ENCODE measurements around the gene PPIL1. TPM values are rescaled to one million over a fixed set of nuclear protein-coding genes. Genes with fewer than 3 reads are reported as not detected.

The PPIL1 gene
- total and polyA plus RNA-seq, 7 donors: 18.1 to 92.3 (median 22.4) TPM

DNA sequence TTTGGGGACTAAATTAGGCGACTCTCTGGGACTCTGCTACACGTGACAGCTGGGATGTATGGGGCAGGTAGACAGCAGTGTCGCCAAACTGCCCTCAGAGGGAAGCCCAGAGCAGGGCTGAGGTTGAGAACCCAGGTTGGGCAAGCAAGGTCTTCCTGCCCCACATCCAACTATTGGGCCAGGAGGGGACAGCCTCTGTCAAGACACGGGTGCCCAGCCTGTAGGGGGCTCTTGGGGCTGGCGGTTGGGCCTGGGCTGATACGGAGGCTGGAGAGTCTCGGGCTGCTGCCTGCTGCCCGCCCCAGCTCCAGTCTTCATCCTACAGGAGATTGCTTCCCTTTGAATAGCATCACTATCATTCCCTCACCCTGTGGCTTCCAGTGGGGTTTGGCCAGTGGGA is 68.7 kb downstream of the PPIL1 start:
- H3K36me3 ChIP-seq (ENCODE audit: insufficient read depth in 1 of 2, low read depth in 1 of 2): no peaks in the 10 kb centered on the region
- DNase-seq (no peak), ATAC-seq (no peak)
- WGBS, 3 donors: 75 to 76% (median 75%) methylated on average over 8 of the region's 8 CpGs
- TF ChIP-seq, protein P1, sequence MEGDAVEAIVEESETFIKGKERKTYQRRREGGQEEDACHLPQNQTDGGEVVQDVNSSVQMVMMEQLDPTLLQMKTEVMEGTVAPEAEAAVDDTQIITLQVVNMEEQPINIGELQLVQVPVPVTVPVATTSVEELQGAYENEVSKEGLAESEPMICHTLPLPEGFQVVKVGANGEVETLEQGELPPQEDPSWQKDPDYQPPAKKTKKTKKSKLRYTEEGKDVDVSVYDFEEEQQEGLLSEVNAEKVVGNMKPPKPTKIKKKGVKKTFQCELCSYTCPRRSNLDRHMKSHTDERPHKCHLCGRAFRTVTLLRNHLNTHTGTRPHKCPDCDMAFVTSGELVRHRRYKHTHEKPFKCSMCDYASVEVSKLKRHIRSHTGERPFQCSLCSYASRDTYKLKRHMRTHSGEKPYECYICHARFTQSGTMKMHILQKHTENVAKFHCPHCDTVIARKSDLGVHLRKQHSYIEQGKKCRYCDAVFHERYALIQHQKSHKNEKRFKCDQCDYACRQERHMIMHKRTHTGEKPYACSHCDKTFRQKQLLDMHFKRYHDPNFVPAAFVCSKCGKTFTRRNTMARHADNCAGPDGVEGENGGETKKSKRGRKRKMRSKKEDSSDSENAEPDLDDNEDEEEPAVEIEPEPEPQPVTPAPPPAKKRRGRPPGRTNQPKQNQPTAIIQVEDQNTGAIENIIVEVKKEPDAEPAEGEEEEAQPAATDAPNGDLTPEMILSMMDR (IDR thresholded peaks at IDR 0.05): no peak
- no peaks in the 10 kb centered on the region for H3K27me3 ChIP-seq (ENCODE audit: insufficient read depth in 3 of 3, low read length in 2 of 3)
- no peak overlapping the region for H3K27ac ChIP-seq
- no peaks in the 10 kb centered on the region for H3K4me1 ChIP-seq
- H3K4me3 ChIP-seq: no peak overlapping the region
- no peaks in the 10 kb centered on the region for H3K9me3 ChIP-seq
- intact Hi-C loops (cut with DNase I): no loop called here

DNA sequence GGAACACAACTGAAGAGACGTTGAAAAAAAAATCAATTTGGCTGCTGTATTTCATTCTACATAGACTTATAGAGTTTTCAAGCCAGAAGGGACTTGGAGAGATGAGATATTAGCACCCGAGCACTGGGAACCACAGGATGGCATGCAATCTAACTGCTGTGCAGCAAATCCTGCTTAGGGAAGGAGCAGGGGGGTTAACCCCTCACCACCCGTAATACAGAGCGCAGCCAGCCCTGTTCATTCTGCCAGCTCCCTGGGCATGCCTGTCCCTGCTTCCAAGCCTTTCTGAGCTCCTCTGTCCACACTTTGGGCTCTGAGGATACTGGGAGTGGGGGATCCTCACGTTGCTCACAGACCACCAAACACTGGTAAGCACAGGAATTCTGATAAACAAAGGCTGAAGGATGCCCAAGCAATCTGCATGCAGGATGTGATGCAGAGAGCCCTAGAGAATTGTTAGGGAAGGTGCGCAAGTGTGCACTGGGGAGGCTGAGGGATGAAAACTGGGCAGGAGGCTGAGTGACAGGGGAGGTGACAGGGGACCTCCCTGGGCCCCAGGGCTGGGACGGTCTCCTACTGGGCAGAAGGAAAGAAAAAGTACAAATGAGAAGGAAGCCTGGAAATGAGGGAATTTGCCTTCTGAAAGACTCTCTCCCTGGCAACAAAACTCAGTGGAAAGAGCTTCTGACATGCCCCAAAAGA is 69.4 kb downstream of the PPIL1 start:
- no peaks in the 10 kb centered on the region for H3K27me3 ChIP-seq (ENCODE audit: insufficient read depth in 3 of 3, low read length in 2 of 3)
- H3K9me3 ChIP-seq: no peaks in the 10 kb centered on the region
- intact Hi-C loops (cut with DNase I): no loop called here
- DNase-seq: no peak
- no peaks in the 10 kb centered on the region for H3K36me3 ChIP-seq (ENCODE audit: insufficient read depth in 1 of 2, low read depth in 1 of 2)
- H3K4me3 ChIP-seq: no peak overlapping the region
- WGBS, 3 donors: 53 to 61% (median 59%) methylated on average over 7 of the region's 7 CpGs
- TF ChIP-seq, protein P1 (IDR thresholded peaks at IDR 0.05): no peak
- H3K4me1 ChIP-seq: no peaks in the 10 kb centered on the region
- no peak overlapping the region for H3K27ac ChIP-seq
- ATAC-seq: no peak

Other genes with a start within 250 kb of the PPIL1 start
- gene CDKN1A, start 196.1 kb downstream of the PPIL1 start, total RNA-seq: 100 to 1,000 TPM in 3 of 4 donors, 10 to 100 TPM in 1; 39.2 to 666 (median 157) TPM
- gene CDKN1A, start 196.1 kb downstream of the PPIL1 start, polyA plus RNA-seq: 100 to 1,000 TPM; 130 to 415 (median 273) TPM
- gene RAB44, start 177.0 kb downstream of the PPIL1 start, total RNA-seq: under 1 TPM in 1 of 4 donors, not detected in 3; 0.06 TPM
- under 1 TPM in 1 of 3 donors, not detected in 2; 0.01 TPM for gene RAB44, start 177.0 kb downstream of the PPIL1 start, polyA plus RNA-seq
- gene CPNE5, start 35.4 kb downstream of the PPIL1 start, total RNA-seq: 1 to 10 TPM in 2 of 4 donors, under 1 TPM in 2; 0.27 to 1.1 (median 0.72) TPM
- gene CPNE5, start 35.4 kb downstream of the PPIL1 start, polyA plus RNA-seq: 1 to 10 TPM in 1 of 3 donors, under 1 TPM in 2; 0.03 to 1.7 (median 0.10) TPM
- gene C6orf89, start 11.1 kb upstream of the PPIL1 start, total RNA-seq: 10 to 100 TPM; 37.1 to 53.4 (median 51.1) TPM
- 10 to 100 TPM; 23.2 to 56.3 (median 35.4) TPM for gene C6orf89, start 11.1 kb upstream of the PPIL1 start, polyA plus RNA-seq
- gene PI16, start 79.9 kb upstream of the PPIL1 start, total RNA-seq: 10 to 100 TPM in 1 of 4 donors, 1 to 10 TPM in 3; 3.1 to 49.1 (median 3.6) TPM
- 1 to 10 TPM; 1.2 to 3.1 (median 1.6) TPM for gene PI16, start 79.9 kb upstream of the PPIL1 start, polyA plus RNA-seq
- 10 to 100 TPM; 74.6 to 89.2 (median 85.4) TPM for gene MTCH1, start 111.4 kb upstream of the PPIL1 start, total RNA-seq
- 100 to 1,000 TPM; 110 to 230 (median 145) TPM for gene MTCH1, start 111.4 kb upstream of the PPIL1 start, polyA plus RNA-seq
- 1 to 10 TPM; 1.7 to 4.2 (median 3.1) TPM for gene FGD2, start 130.9 kb upstream of the PPIL1 start, total RNA-seq
- 1 to 10 TPM in 1 of 3 donors, under 1 TPM in 2; 0.75 to 1.5 (median 0.92) TPM for gene FGD2, start 130.9 kb upstream of the PPIL1 start, polyA plus RNA-seq

Measured in psoas muscle (tissue), 8 donors.